Endothelial cell of umbilical vein (primary cell): ENCODE results near the gene GULP1. TPM values are rescaled to one million over a fixed set of nuclear protein-coding genes. Genes with fewer than 3 reads are reported as not detected.
A peak's percentile ranks its signal among the peaks of the same experiment; 100 is the strongest.

ENCODE experiments used
- BruUV-seq: library from RNA; stranded (reverse); fragments of 400-500 nt; replicated peaks from 2 replicates; lab custom pipeline; 2021; lab: Mats Ljungman, UMichigan
- CTCF ChIA-PET: fragments of 300-600, 350-600 bp; sonication (Branson Sonifier 250); formaldehyde crosslinking; loops from one replicate; lab custom pipeline; 2021; ENCODE audit warnings: antibody characterized with exemption, inconsistent platforms; lab: Charles Lee
- POLR2A ChIA-PET: fragments of 300-600, 350-600 bp; sonication (Branson Sonifier 250); formaldehyde crosslinking; loops from one replicate; lab custom pipeline; 2021; ENCODE audit warnings: antibody characterized with exemption, inconsistent platforms; lab: Charles Lee
- DNase-seq: peaks from one replicate; pipeline ENCODE4 v3.0.0-alpha.2; 2011; ENCODE audit warnings: low read depth, low spot score
- FAIRE-seq: peaks from 2 replicates; lab custom pipeline; 2011; peaks lifted over from hg19 to GRCh38; lab: Jason Lieb, UNC
- H2AFZ ChIP-seq: 2 replicates; pipeline ENCODE4 v1.6.0; 2012; ENCODE audit warnings: low read depth, low read length, control low read depth, inconsistent platforms
- H3K27ac ChIP-seq: 2 replicates; pipeline ENCODE4 v1.5.1; 2011; ENCODE audit warnings: low read depth, mild to moderate bottlenecking, control low read depth, low read length, moderate library complexity; ENCODE audit not compliant: insufficient read depth
- H3K27me3 ChIP-seq, 2 experiments: 2 replicates each; pipeline versions ENCODE4 v1.6.0 to v1.6.1; 2011; ENCODE audit warnings: low read length in 2 of 2, mixed read lengths in 1 of 2; ENCODE audit not compliant: control insufficient read depth in 2 of 2, insufficient read depth in 2 of 2
- H3K36me3 ChIP-seq, 2 experiments: 2 replicates in 1 of 2; 3 replicates in 1 of 2; pipeline ENCODE4 v1.5.1; 2011; ENCODE audit warnings: low read length in 2 of 2, mild to moderate bottlenecking in 1 of 2, moderate library complexity in 1 of 2; ENCODE audit not compliant: control insufficient read depth in 2 of 2, insufficient read depth in 2 of 2; ENCODE audit errors: extremely low read depth in 1 of 2
- H3K4me1 ChIP-seq: 3 replicates; pipeline ENCODE4 v1.5.1; 2011; ENCODE audit warnings: mild to moderate bottlenecking, low read length; ENCODE audit not compliant: control insufficient read depth, insufficient read depth; ENCODE audit errors: extremely low read depth
- H3K4me2 ChIP-seq: 2 replicates; pipeline ENCODE4 v1.6.1; 2011; ENCODE audit warnings: low read length, control low read depth, mixed read lengths; ENCODE audit not compliant: insufficient read depth
- H3K4me3 ChIP-seq, 3 experiments: fragments of 200-600 bp in 1 of 3; sonication (generic), shearing (Covaris generic) in 1 of 3; replicated peaks in 1 of 3; 2 replicates each; pipeline ENCODE4 v1.5.1; 2011 to 2016; ENCODE audit warnings: control low read depth in 3 of 3, low read length in 3 of 3, mild to moderate bottlenecking in 2 of 3, inconsistent platforms in 1 of 3, low read depth in 1 of 3, moderate library complexity in 1 of 3; ENCODE audit not compliant: insufficient read depth in 1 of 3
- H3K79me2 ChIP-seq: 2 replicates; pipeline ENCODE4 v1.6.0; 2012; ENCODE audit warnings: low read length, inconsistent platforms; ENCODE audit not compliant: control insufficient read depth, insufficient read depth
- H3K9ac ChIP-seq: replicated peaks from 2 replicates; pipeline ENCODE3; 2011; ENCODE audit warnings: low read length, control low read depth; ENCODE audit not compliant: insufficient read depth; ENCODE audit errors: extremely low read depth
- H3K9me1 ChIP-seq: replicated peaks from 3 replicates; pipeline ENCODE4 v1.6.0; 2011; ENCODE audit warnings: mild to moderate bottlenecking, low read length; ENCODE audit not compliant: control insufficient read depth, insufficient read depth; ENCODE audit errors: extremely low read depth
- H3K9me3 ChIP-seq: replicated peaks from 2 replicates; pipeline ENCODE4 v1.5.1; 2012; ENCODE audit warnings: low read length, inconsistent platforms; ENCODE audit not compliant: control insufficient read depth, insufficient read depth
- H4K20me1 ChIP-seq: replicated peaks from 2 replicates; pipeline ENCODE3; 2011; ENCODE audit warnings: mild to moderate bottlenecking, low read length; ENCODE audit not compliant: control insufficient read depth, insufficient read depth; ENCODE audit errors: extremely low read depth
- CTCF ChIP-seq, 2 donors: IDR thresholded peaks; 1 replicate in 1 of 2; 2 replicates in 1 of 2; pipeline ENCODE4 v1.5.1; 2011; ENCODE audit warnings: low read length in 2 of 2, mild to moderate bottlenecking in 2 of 2, moderate library complexity in 2 of 2, control low read depth in 1 of 2, inconsistent platforms in 1 of 2, low read depth in 1 of 2; ENCODE audit not compliant: insufficient read depth in 1 of 2; ENCODE audit errors: extremely low read depth in 1 of 2
- EZH2 ChIP-seq: IDR thresholded peaks from 2 replicates; pipeline ENCODE4 v1.6.1; 2012; ENCODE audit warnings: borderline replicate concordance, low read depth, mild to moderate bottlenecking, moderate library complexity, low read length, inconsistent platforms; ENCODE audit not compliant: severe bottlenecking
- GATA2 ChIP-seq: IDR thresholded peaks from 2 replicates; pipeline ENCODE4 v1.7.0; 2011; ENCODE audit warnings: low read depth, mild to moderate bottlenecking, moderate library complexity, mixed read lengths, low read length; ENCODE audit not compliant: insufficient read length, insufficient read depth
- MAX ChIP-seq: IDR thresholded peaks from 2 replicates; pipeline ENCODE4 v1.6.1; 2011; ENCODE audit not compliant: insufficient read depth, insufficient read length
- POLR2AphosphoS5 ChIP-seq: IDR thresholded peaks from 2 replicates; pipeline ENCODE4 v1.6.1; 2012; ENCODE audit warnings: low read depth, mild to moderate bottlenecking, control low read depth, low read length, moderate library complexity; ENCODE audit not compliant: insufficient read depth
- dilution Hi-C: fragments of 300-500 bp; cut with MboI; formaldehyde crosslinking; loops from one replicate; pipeline ENCODE4 v1.15.0; 2019; ENCODE audit warnings: low sequenced_read_pairs; ENCODE audit not compliant: extremely low pct_ligation_motif_present
- intact Hi-C: fragments of 100-400 bp; cut with micrococcal nuclease; formaldehyde crosslinking; loops from one replicate; pipeline ENCODE4 v1.10.0; 2022
- polyA plus RNA-seq, 4 experiments: library from polyadenylated mRNA; depleted of rRNA in 3 of 4; stranded (reverse) in 3 of 4; unstranded in 1 of 4; fragments of >200 nt; gene quantifications; 2 replicates each; pipeline versions ENCODE4 v1.2.1 to v1.2.3, GENCODE V29; 2011 to 2012; ENCODE audit warnings: missing spikeins in 1 of 4
- total RNA-seq: library from RNA; stranded (reverse); gene quantifications from 2 replicates; pipeline ENCODE4 v1.2.3, GENCODE V29; 2021

Gene GULP1
- total and polyA plus RNA-seq, 2 donors (not counting 3 experiments of a cell fraction or from before 2014, with no cell fraction given): 24.4 to 53.8 TPM

GRCh38 chr2:188382107-188382506 is 90.4 kb downstream of the GULP1 start:
- no peak overlapping the region for H2AFZ ChIP-seq
- H3K27ac ChIP-seq: peak overlapping the region; percentile 73
- peak overlapping the region; percentile 34 for H3K9ac ChIP-seq
- dilution Hi-C loops: no loop called here
- DNase-seq (peak; percentile 35), FAIRE-seq (no peak)
- POLR2A ChIA-PET: no interaction called here
- H3K36me3 ChIP-seq: no peaks in the 10 kb centered on the region
- H3K27me3 ChIP-seq: no peaks in the 10 kb centered on the region
- H3K79me2 ChIP-seq: peaks cover 9% of the 10 kb centered on the region
- TF ChIP-seq POLR2AphosphoS5: no peak
- peak; percentile 30 for TF ChIP-seq GATA2
- TF ChIP-seq MAX: no peak
- TF ChIP-seq EZH2: no peak
- TF ChIP-seq CTCF (IDR thresholded peaks at IDR 0.05; ENCODE audit: extremely low read depth in 1 of 2, insufficient read depth in 1 of 2, low read depth in 1 of 2, low read length in 2 of 2): no peak
- intact Hi-C loops: loop anchor here (1.0 to 5.0 kb wide), 2 partner anchors 90 to 130 kb away; no protein-coding TSS in a partner anchor
- H3K4me1 ChIP-seq: peaks cover 28% of the 10 kb centered on the region
- H4K20me1 ChIP-seq: no peaks in the 10 kb centered on the region
- no peak overlapping the region for H3K4me3 ChIP-seq
- BruUV-seq: no TSS peak
- CTCF ChIA-PET: interaction anchor here (0.9 to 1.6 kb wide), 4 partner anchors 10 to 90 kb away, joined by 3 to 5 read pairs (median 4); partner anchors contain the start of gene GULP1
- peak overlapping the region; percentile 59 for H3K4me2 ChIP-seq
- no peaks in the 10 kb centered on the region for H3K9me3 ChIP-seq
- H3K9me1 ChIP-seq: no peaks in the 10 kb centered on the region
